HG03108 (cell line): ENCODE results near the gene PLEK.
A peak's percentile ranks its signal among the peaks of the same experiment; 100 is the strongest.
"Not testable (repeated sequence)": the region's sequence is repeated elsewhere in the genome, so short reads cannot be mapped to it uniquely, and the experiment has no call there.

Source experiments
- ATAC-seq: cut with Tn5 transposase; IDR thresholded peaks from one replicate; pipeline ENCODE4 v1.9.1; 2021; ENCODE audit warnings: moderate library complexity; ENCODE audit not compliant: unreplicated experiment

The PLEK gene

GRCh38 chr2:68352651-68353391 lies 12.3 kb upstream of the PLEK start:
- no peak for ATAC-seq

- no peak for ATAC-seq
Measured at GRCh38 chr2:68356599-68357239, 8.4 kb upstream of the PLEK start.

GRCh38 chr2:68357605-68358337 lies 7.3 kb upstream of the PLEK start:
- ATAC-seq = peak; percentile 59

- no peak for ATAC-seq
Measured at GRCh38 chr2:68359889-68360288, 5.2 kb upstream of the PLEK start.

GRCh38 chr2:68362069-68362468 lies 3.0 kb upstream of the PLEK start:
- ATAC-seq = peak; percentile 40

- no peak for ATAC-seq
Measured at GRCh38 chr2:68362749-68363148, 2.3 kb upstream of the PLEK start.

- no peak for ATAC-seq
Measured at GRCh38 chr2:68363721-68364120, 1.4 kb upstream of the PLEK start.

GRCh38 chr2:68366083-68366560 lies 1.0 kb downstream of the PLEK start:
- peak; percentile 32 for ATAC-seq

GRCh38 chr2:68367953-68368653 lies 3.0 kb downstream of the PLEK start:
- ATAC-seq = no peak

- ATAC-seq = no peak
Measured at GRCh38 chr2:68368654-68369336, 3.7 kb downstream of the PLEK start.

- ATAC-seq = no peak
Measured at GRCh38 chr2:68369337-68369734, 4.3 kb downstream of the PLEK start.

- no peak for ATAC-seq
Measured at GRCh38 chr2:68371138-68371537, 6.1 kb downstream of the PLEK start.

- no peak for ATAC-seq
Measured at GRCh38 chr2:68371581-68371980, 6.5 kb downstream of the PLEK start.

- ATAC-seq = no peak
Measured at GRCh38 chr2:68372485-68372884, 7.4 kb downstream of the PLEK start.

- ATAC-seq = no peak
Measured at GRCh38 chr2:68374184-68374583, 9.1 kb downstream of the PLEK start.

- ATAC-seq = no peak
Measured at GRCh38 chr2:68375582-68375981, 10.5 kb downstream of the PLEK start.

- no peak for ATAC-seq
Measured at GRCh38 chr2:68377137-68377780, 12.2 kb downstream of the PLEK start.

GRCh38 chr2:68378779-68379178 lies 13.7 kb downstream of the PLEK start:
- ATAC-seq = not testable (repeated sequence)

- peak; percentile 40 for ATAC-seq
Measured at GRCh38 chr2:68379184-68379708, 14.2 kb downstream of the PLEK start.

- ATAC-seq = no peak
Measured at GRCh38 chr2:68383778-68384177, 18.7 kb downstream of the PLEK start.
